HEK293T (cell line): ENCODE results near the gene IQGAP3.

ENCODE experiments used
- CTCF ChIA-PET: fragments of 350-600 bp; formaldehyde crosslinking; extraction: SDS; loops from one replicate; lab custom pipeline; 2021; ENCODE audit warnings: antibody characterized with exemption, inconsistent platforms; lab: Yijun Ruan, JAX
- POLR2A ChIA-PET: fragments of 350-600 bp; formaldehyde crosslinking; extraction: SDS; loops from one replicate; lab custom pipeline; 2020; ENCODE audit warnings: antibody characterized with exemption, inconsistent platforms; lab: Yijun Ruan, JAX
- DNase-seq: peaks from one replicate; pipeline ENCODE4 v3.0.0; 2012; ENCODE audit warnings: mixed read lengths; ENCODE audit errors: extremely low spot score
- ARNT ChIP-seq: fragments of 450-650 bp; IDR thresholded peaks from 2 replicates; pipeline ENCODE4 v1.6.1; 2017; ENCODE audit warnings: mild to moderate bottlenecking
- BHLHE40 ChIP-seq: fragments of 450-650 bp; IDR thresholded peaks from 2 replicates; pipeline ENCODE4 v1.6.1; 2016; ENCODE audit warnings: mild to moderate bottlenecking, moderate library complexity, borderline replicate concordance
- CTBP1 ChIP-seq: fragments of 450-650 bp; IDR thresholded peaks from 2 replicates; pipeline ENCODE4 v1.6.1; 2016; ENCODE audit warnings: borderline replicate concordance
- ELF4 ChIP-seq: fragments of 450-650 bp; IDR thresholded peaks from 2 replicates; pipeline ENCODE4 v1.6.1; 2017; ENCODE audit warnings: antibody characterized with exemption
- FOXA1 ChIP-seq: fragments of 450-650 bp; IDR thresholded peaks from 2 replicates; pipeline ENCODE4 v1.6.1; 2016; ENCODE audit warnings: mild to moderate bottlenecking
- FOXK2 ChIP-seq: fragments of 450-650 bp; IDR thresholded peaks from 2 replicates; pipeline ENCODE4 v1.6.1; 2016; ENCODE audit warnings: mild to moderate bottlenecking
- FOXM1 ChIP-seq: fragments of 450-650 bp; IDR thresholded peaks from 2 replicates; pipeline ENCODE4 v1.6.1; 2017; ENCODE audit warnings: mild to moderate bottlenecking, borderline replicate concordance
- HDGF ChIP-seq: fragments of 450-650 bp; IDR thresholded peaks from 2 replicates; pipeline ENCODE4 v1.6.1; 2017; ENCODE audit warnings: antibody characterized with exemption, borderline replicate concordance
- L3MBTL2 ChIP-seq: fragments of 450-650 bp; conservative IDR thresholded peaks from 2 replicates; pipeline ENCODE4 v1.6.1; 2016; ENCODE audit warnings: mild to moderate bottlenecking
- LEF1 ChIP-seq: fragments of 450-650 bp; IDR thresholded peaks from 2 replicates; pipeline ENCODE4 v1.6.1; 2017; ENCODE audit warnings: mild to moderate bottlenecking, borderline replicate concordance
- NFRKB ChIP-seq: fragments of 450-650 bp; IDR thresholded peaks from 2 replicates; pipeline ENCODE4 v1.6.1; 2016; ENCODE audit warnings: mild to moderate bottlenecking, moderate library complexity
- PKNOX1 ChIP-seq: fragments of 450-650 bp; IDR thresholded peaks from 2 replicates; pipeline ENCODE4 v1.6.1; 2016
- SP1 ChIP-seq: fragments of 450-650 bp; IDR thresholded peaks from 2 replicates; pipeline ENCODE4 v1.6.1; 2017
- SUZ12 ChIP-seq: fragments of 450-650 bp; IDR thresholded peaks from 2 replicates; pipeline ENCODE4 v1.6.1; 2016; ENCODE audit warnings: mild to moderate bottlenecking
- TARDBP ChIP-seq: fragments of 450-650 bp; IDR thresholded peaks from 2 replicates; pipeline ENCODE4 v1.6.1; 2016
- ZNF384 ChIP-seq: fragments of 450-650 bp; IDR thresholded peaks from 2 replicates; pipeline ENCODE4 v1.6.1; 2016

Gene IQGAP3

GRCh38 chr1:156491151-156491949, 81.0 kb downstream of the IQGAP3 start:
- POLR2A ChIA-PET = interaction anchor here (0.8 to 5.9 kb wide), 4 partner anchors 11 to 101 kb away, joined by 3 to 64 read pairs (median 10); partner anchors contain the start of gene MEF2D
- DNase-seq = no peak
- CTCF ChIA-PET = interaction anchor here (0.8 to 4.3 kb wide), 6 partner anchors 10 to 117 kb away, joined by 3 to 39 read pairs (median 6); no protein-coding TSS in a partner anchor

GRCh38 chr1:156490401-156491032, 81.8 kb downstream of the IQGAP3 start:
- ChIA-PET POLR2A (interaction anchor here (0.9 to 5.9 kb wide), 3 partner anchors 8 to 33 kb away, joined by 4 to 64 read pairs (median 15); partner anchors contain the start of gene MEF2D), CTCF (interaction anchor here (0.6 to 4.3 kb wide), 6 partner anchors 10 to 105 kb away, joined by 3 to 39 read pairs (median 7); no protein-coding TSS in a partner anchor)
- no peak for DNase-seq
- no peak for TF ChIP-seq LEF1
- TF ChIP-seq FOXK2 = no peak
- TF ChIP-seq PKNOX1 = no peak
- no peak for TF ChIP-seq TARDBP
- no peak for TF ChIP-seq SUZ12
- TF ChIP-seq L3MBTL2 = no peak
- no peak for TF ChIP-seq ELF4
- no peak for TF ChIP-seq CTBP1
- TF ChIP-seq ARNT = no peak
- no peak for TF ChIP-seq HDGF
- TF ChIP-seq FOXA1 = no peak
- TF ChIP-seq FOXM1 = no peak
- no peak for TF ChIP-seq BHLHE40
- TF ChIP-seq NFRKB = no peak

More at GRCh38 chr1:156491151-156491949, 81.0 kb downstream of the IQGAP3 start:
- no peak for TF ChIP-seq FOXA1
- TF ChIP-seq PKNOX1 = no peak
- TF ChIP-seq ELF4 = no peak
- TF ChIP-seq ARNT = no peak
- no peak for TF ChIP-seq BHLHE40
- TF ChIP-seq SUZ12 = no peak
- no peak for TF ChIP-seq TARDBP
- TF ChIP-seq CTBP1 = no peak
- TF ChIP-seq NFRKB = no peak

GRCh38 chr1:156489935-156490293, 82.5 kb downstream of the IQGAP3 start:
- POLR2A ChIA-PET = interaction anchor here (0.8 to 5.9 kb wide), 4 partner anchors 9 to 32 kb away, joined by 4 to 64 read pairs (median 10); partner anchors contain the start of gene MEF2D
- CTCF ChIA-PET = interaction anchor here (0.6 to 4.3 kb wide), 8 partner anchors 9 to 138 kb away, joined by 3 to 39 read pairs (median 4); no protein-coding TSS in a partner anchor
- TF ChIP-seq LEF1 (no peak), ZNF384 (no peak), PKNOX1 (no peak), FOXA1 (no peak), FOXK2 (no peak), HDGF (no peak), BHLHE40 (no peak), CTBP1 (no peak), TARDBP (no peak), L3MBTL2 (no peak), SUZ12 (no peak), FOXM1 (no peak), ELF4 (no peak), SP1 (no peak), ARNT (no peak)
- no peak for DNase-seq

- no peak for TF ChIP-seq SUZ12
- no peak for TF ChIP-seq FOXK2
- no peak for TF ChIP-seq BHLHE40
- TF ChIP-seq PKNOX1 = no peak
- no peak for TF ChIP-seq ELF4
- TF ChIP-seq FOXA1 = no peak
- no peak for TF ChIP-seq NFRKB
- no peak for TF ChIP-seq SP1
- TF ChIP-seq LEF1 = no peak
- no peak for TF ChIP-seq ARNT
- TF ChIP-seq TARDBP = no peak
- no peak for TF ChIP-seq FOXM1
- no peak for TF ChIP-seq ZNF384
- no peak for TF ChIP-seq HDGF
- CTCF ChIA-PET = interaction anchor here (0.6 to 4.3 kb wide), 9 partner anchors 8 to 138 kb away, joined by 3 to 39 read pairs (median 3); no protein-coding TSS in a partner anchor
- POLR2A ChIA-PET = interaction anchor here (0.8 to 5.9 kb wide), 5 partner anchors 9 to 32 kb away, joined by 4 to 64 read pairs (median 4); partner anchors contain the start of gene MEF2D
- DNase-seq = no peak
These were observed 83.0 kb downstream of the IQGAP3 start for GRCh38 chr1:156489166-156489934.
